Measurements from ENCODE around the gene ROR1. TPM values are rescaled to one million over a fixed set of nuclear protein-coding genes. Genes with fewer than 3 reads are reported as not detected.

ROR1 gene
- total and polyA plus RNA-seq, 2 of the 13 experiments (the other 11 are each of a cell fraction or from before 2014, with no cell fraction given), result 0.58 to 2.3 TPM

GRCh38 chr1:64107632-64108031 is 333.8 kb downstream of the ROR1 start (continued):
- TF ChIP-seq, protein P1, sequence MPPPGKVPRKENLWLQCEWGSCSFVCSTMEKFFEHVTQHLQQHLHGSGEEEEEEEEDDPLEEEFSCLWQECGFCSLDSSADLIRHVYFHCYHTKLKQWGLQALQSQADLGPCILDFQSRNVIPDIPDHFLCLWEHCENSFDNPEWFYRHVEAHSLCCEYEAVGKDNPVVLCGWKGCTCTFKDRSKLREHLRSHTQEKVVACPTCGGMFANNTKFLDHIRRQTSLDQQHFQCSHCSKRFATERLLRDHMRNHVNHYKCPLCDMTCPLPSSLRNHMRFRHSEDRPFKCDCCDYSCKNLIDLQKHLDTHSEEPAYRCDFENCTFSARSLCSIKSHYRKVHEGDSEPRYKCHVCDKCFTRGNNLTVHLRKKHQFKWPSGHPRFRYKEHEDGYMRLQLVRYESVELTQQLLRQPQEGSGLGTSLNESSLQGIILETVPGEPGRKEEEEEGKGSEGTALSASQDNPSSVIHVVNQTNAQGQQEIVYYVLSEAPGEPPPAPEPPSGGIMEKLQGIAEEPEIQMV (CRISPR knock-in tag; IDR thresholded peaks at IDR 0.05; ENCODE audit: low read depth), result no peak

DNA sequence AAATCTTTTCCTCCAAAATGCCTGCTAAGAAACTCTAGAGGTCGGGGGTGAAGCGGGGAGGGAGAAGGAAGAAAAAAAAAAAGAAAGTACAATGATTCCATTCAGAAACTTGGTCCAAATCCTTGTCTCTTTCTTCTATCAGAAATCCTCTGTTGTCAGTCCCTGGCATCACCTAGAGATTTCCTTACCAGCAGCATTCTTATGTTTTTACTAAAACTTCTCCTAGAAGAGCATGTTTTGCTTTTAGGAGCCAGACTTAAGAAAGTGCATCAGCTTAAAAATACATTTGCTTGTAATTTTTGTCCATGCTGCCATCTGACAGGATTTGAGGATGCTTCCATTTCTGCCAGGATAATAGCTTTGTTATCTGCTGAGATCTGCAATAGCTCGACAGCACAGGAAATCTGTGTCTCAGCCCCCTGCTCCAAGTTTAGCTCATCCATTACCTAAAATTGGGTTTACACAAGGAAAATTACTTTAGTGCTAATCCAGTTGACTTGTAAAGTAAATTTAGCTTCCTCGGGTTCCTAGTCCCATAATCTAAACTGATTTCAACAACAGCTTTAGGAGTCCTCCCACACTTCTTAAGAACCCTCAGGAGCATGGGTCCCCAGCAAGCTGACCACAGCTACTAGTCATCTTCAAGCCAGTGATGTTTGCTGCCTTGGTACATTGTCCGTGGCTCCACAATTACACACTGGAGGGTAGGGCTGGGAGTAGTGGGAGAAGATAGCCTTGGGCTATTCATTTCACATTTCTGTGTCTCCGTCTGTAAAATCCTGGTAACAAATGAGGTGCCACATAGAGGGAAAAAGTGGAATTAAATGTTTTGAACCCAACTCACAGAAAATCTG is 337.3 kb downstream of the ROR1 start:
- ChIA-PET POLR2A (no interaction called here), CTCF (ENCODE audit: low intra/inter-chr PET ratio, low total read pairs) (no interaction called here)
- Histone ChIP-seq H3K4me3 (replicated peaks in 1 of 3; ENCODE audit: insufficient read depth in 1 of 3, low read depth in 2 of 3, low read length in 3 of 3) (no peak overlapping the region), H3K36me3 (replicated peaks in 1 of 2; ENCODE audit: control insufficient read depth in 1 of 2, insufficient read depth in 2 of 2, low read length in 2 of 2) (no peaks in the 10 kb centered on the region), H3K79me2 (ENCODE audit: insufficient read depth, low read length) (no peaks in the 10 kb centered on the region), H3K27me3 (ENCODE audit: control insufficient read depth in 1 of 2, insufficient read depth in 2 of 2, low read length in 2 of 2) (no peaks in the 10 kb centered on the region), H3K27ac (ENCODE audit: extremely low read length, insufficient read depth, low read length) (no peak overlapping the region), H3K9me3 (ENCODE audit: low read length) (no peaks in the 10 kb centered on the region), H2AFZ (ENCODE audit: low read length) (no peak overlapping the region), H3K4me2 (ENCODE audit: low read depth, low read length) (no peak overlapping the region), H3K9ac (ENCODE audit: insufficient read depth, low read depth, low read length) (no peak overlapping the region), H3K4me1 (ENCODE audit: insufficient read depth, low read length) (no peaks in the 10 kb centered on the region), H4K20me1 (ENCODE audit: insufficient read depth, low read length) (no peaks in the 10 kb centered on the region)
- no peak for DNase-seq (ENCODE audit: low spot score)
- in situ Hi-C loops (cut with HindIII; ENCODE audit: extremely low pct_ligation_motif_present, low pct_unique_long_range_greater_than_20kb), result no loop called here
- 38% methylated on average over 6 of the region's 6 CpGs for WGBS (ENCODE audit: low lambda C conversion rate)
- BruUV-seq (replicated peaks), result no TSS peak
- ATAC-seq, result no peak
- intact Hi-C loops (cut with micrococcal nuclease; ENCODE audit: unreplicated experiment), result no loop called here
- no peak for TF ChIP-seq ZNF224 (CRISPR knock-in tag; IDR thresholded peaks at IDR 0.05)
- no peak for TF ChIP-seq ZMYM4 (CRISPR knock-in tag; IDR thresholded peaks at IDR 0.05)
- TF ChIP-seq ZNF530 (CRISPR knock-in tag; IDR thresholded peaks at IDR 0.05; ENCODE audit: low read depth), result no peak
- no peak for TF ChIP-seq KMT2A (CRISPR knock-in tag; IDR thresholded peaks at IDR 0.05)
- no peak for TF ChIP-seq ZNF317 (CRISPR knock-in tag; IDR thresholded peaks at IDR 0.05)
- TF ChIP-seq MAZ (IDR thresholded peaks at IDR 0.05; ENCODE audit: borderline replicate concordance, low read depth, low read length), result no peak
- TF ChIP-seq MAZ (CRISPR knock-in tag; IDR thresholded peaks at IDR 0.05; ENCODE audit: low read depth), result no peak
- no peak for TF ChIP-seq ZNF841 (CRISPR knock-in tag; IDR thresholded peaks at IDR 0.05; ENCODE audit: borderline replicate concordance)
- no peak for TF ChIP-seq POLR2AphosphoS2 (IDR thresholded peaks at IDR 0.05; ENCODE audit: low read depth, low read length)
- no peak for TF ChIP-seq FOXA1 (IDR thresholded peaks at IDR 0.05)
- TF ChIP-seq FOXA1 (CRISPR knock-in tag; IDR thresholded peaks at IDR 0.05), result no peak
- no peak for TF ChIP-seq ZXDC (CRISPR knock-in tag; IDR thresholded peaks at IDR 0.05)
- TF ChIP-seq KLF9 (CRISPR knock-in tag; IDR thresholded peaks at IDR 0.05; ENCODE audit: low read depth), result no peak
- no peak for TF ChIP-seq RBFOX2 (IDR thresholded peaks at IDR 0.05; ENCODE audit: low read depth, low read length)
- TF ChIP-seq REPIN1 (CRISPR knock-in tag; IDR thresholded peaks at IDR 0.05; ENCODE audit: borderline replicate concordance, low read depth), result no peak
- TF ChIP-seq RBM39 (IDR thresholded peaks at IDR 0.05; ENCODE audit: low read depth, low read length, poor library complexity, severe bottlenecking), result no peak
- no peak for TF ChIP-seq ZNF496 (CRISPR knock-in tag; IDR thresholded peaks at IDR 0.05; ENCODE audit: insufficient replicate concordance)
- no peak for TF ChIP-seq ZMYM2 (CRISPR knock-in tag; IDR thresholded peaks at IDR 0.05)
- no peak for TF ChIP-seq MEIS1 (CRISPR knock-in tag; IDR thresholded peaks at IDR 0.05; ENCODE audit: borderline replicate concordance)
- no peak for FAIRE-seq

Measured in HepG2 (cell line).